Tibial nerve (tissue), 4 donors: ENCODE measurements around the gene MRGPRX4.

Source experiments
- CTCF ChIP-seq, 5 experiments: fragments of 200-600 bp in 3 of 5; fragments of 450-650 bp in 2 of 5; sonication (generic) in 3 of 5; IDR thresholded peaks; one replicate each; pipeline ENCODE4 v1.5.1; 2016 to 2019; ENCODE audit warnings: antibody characterized with exemption in 5 of 5, mild to moderate bottlenecking in 3 of 5, moderate library complexity in 2 of 5
- EP300 ChIP-seq, 2 donors: sonication (generic); formaldehyde crosslinking; IDR thresholded peaks; one replicate each; pipeline ENCODE4 v1.6.1; 2017; ENCODE audit warnings: antibody characterized with exemption in 2 of 2, mild to moderate bottlenecking in 1 of 2
- POLR2A ChIP-seq, 2 donors: fragments of 450-650 bp; IDR thresholded peaks; one replicate each; pipeline ENCODE4 v1.6.1; 2017; ENCODE audit warnings: antibody characterized with exemption in 2 of 2, mild to moderate bottlenecking in 2 of 2, moderate library complexity in 2 of 2

- TF ChIP-seq CTCF (IDR thresholded peaks at IDR 0.05) (no peak), POLR2A (IDR thresholded peaks at IDR 0.05) (no peak), EP300 (IDR thresholded peaks at IDR 0.05) (no peak)
Measured at GRCh38 chr11:18193010-18193409, 20.4 kb downstream of the MRGPRX4 start.
